HCT116 (cell line): Measurements from ENCODE around the gene IGF2R.

Experiments used
- CEBPB ChIP-seq: IDR thresholded peaks from 2 replicates; pipeline ENCODE4 v1.6.1; 2012; ENCODE audit warnings: low read depth
- JUND ChIP-seq: IDR thresholded peaks from 2 replicates; pipeline ENCODE4 v1.6.1; 2012
- POLR2A ChIP-seq: IDR thresholded peaks from 2 replicates; pipeline ENCODE4 v1.7.0; 2011; ENCODE audit warnings: borderline replicate concordance; ENCODE audit not compliant: insufficient read depth, insufficient read length; ENCODE audit errors: extremely low read depth
- POLR2AphosphoS5 ChIP-seq: IDR thresholded peaks from 2 replicates; pipeline ENCODE4 v1.6.1; 2011; ENCODE audit warnings: mild to moderate bottlenecking, low read depth, low read length, moderate library complexity
- RAD21 ChIP-seq: IDR thresholded peaks from 2 replicates; pipeline ENCODE4 v1.6.1; 2012; ENCODE audit warnings: low read depth, mild to moderate bottlenecking
- SIN3A ChIP-seq: IDR thresholded peaks from 2 replicates; pipeline ENCODE4 v1.6.1; 2012; ENCODE audit warnings: low read depth
- YY1 ChIP-seq: IDR thresholded peaks from 2 replicates; pipeline ENCODE4 v1.6.1; 2011; ENCODE audit warnings: low read length, low read depth, moderate library complexity, mild to moderate bottlenecking; ENCODE audit not compliant: insufficient replicate concordance; ENCODE audit errors: extremely low read depth
- ZNF274 ChIP-seq: fragments of 200-500 bp; sonication (Bioruptor generic); IDR thresholded peaks from 2 replicates; pipeline ENCODE4 v1.6.1; 2014; ENCODE audit warnings: mild to moderate bottlenecking, low read depth, low read length, inconsistent platforms
- TF ChIP-seq, protein P1 (sequence below), 3 experiments: fragments of 200-600 bp in 1 of 3; sonication (generic) in 1 of 3; IDR thresholded peaks in 2 of 3; conservative IDR thresholded peaks in 1 of 3; 2 replicates each; pipeline ENCODE4 v1.5.1; 2012 to 2017; ENCODE audit warnings: low read depth in 2 of 3, low read length in 2 of 3, antibody characterized with exemption in 1 of 3, borderline replicate concordance in 1 of 3, control low read depth in 1 of 3, mild to moderate bottlenecking in 1 of 3, mixed read lengths in 1 of 3, mixed run types in 1 of 3, moderate library complexity in 1 of 3; ENCODE audit not compliant: insufficient read depth in 1 of 3
- TF ChIP-seq, protein P2 (sequence below): IDR thresholded peaks from 2 replicates; pipeline ENCODE4 v1.6.1; 2011; ENCODE audit warnings: mild to moderate bottlenecking, low read length, moderate library complexity; ENCODE audit not compliant: insufficient replicate concordance; ENCODE audit errors: extremely low read depth
- TF ChIP-seq, protein P3 (sequence below): IDR thresholded peaks from 2 replicates; pipeline ENCODE4 v1.6.1; 2012; ENCODE audit warnings: low read depth

DNA sequence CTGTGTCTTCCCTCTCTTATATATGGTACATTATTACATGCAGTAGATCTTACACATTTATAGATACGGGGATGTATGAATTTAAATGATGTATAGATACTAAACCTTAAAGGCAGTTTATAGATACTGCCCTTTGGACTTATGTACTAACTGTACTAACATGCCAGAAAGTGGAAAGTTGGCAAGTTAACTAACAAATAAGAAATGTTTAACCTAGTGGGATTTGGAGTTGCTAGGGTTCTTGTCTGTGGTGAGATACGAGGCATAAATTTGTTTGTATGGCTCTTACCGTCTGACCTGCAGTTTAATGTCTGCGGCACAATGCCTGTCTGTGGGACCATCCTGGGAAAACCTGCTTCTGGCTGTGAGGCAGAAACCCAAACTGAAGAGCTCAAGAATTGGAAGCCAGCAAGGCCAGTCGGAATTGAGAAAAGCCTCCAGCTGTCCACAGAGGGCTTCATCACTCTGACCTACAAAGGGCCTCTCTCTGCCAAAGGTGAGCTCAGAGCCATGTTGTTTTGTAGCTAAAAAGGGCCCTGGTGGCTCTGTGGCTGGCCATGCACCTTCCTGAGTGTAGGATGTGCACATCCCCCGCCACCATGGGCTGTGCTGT is 89.8 kb downstream of the IGF2R start:
- TF ChIP-seq, protein P1, sequence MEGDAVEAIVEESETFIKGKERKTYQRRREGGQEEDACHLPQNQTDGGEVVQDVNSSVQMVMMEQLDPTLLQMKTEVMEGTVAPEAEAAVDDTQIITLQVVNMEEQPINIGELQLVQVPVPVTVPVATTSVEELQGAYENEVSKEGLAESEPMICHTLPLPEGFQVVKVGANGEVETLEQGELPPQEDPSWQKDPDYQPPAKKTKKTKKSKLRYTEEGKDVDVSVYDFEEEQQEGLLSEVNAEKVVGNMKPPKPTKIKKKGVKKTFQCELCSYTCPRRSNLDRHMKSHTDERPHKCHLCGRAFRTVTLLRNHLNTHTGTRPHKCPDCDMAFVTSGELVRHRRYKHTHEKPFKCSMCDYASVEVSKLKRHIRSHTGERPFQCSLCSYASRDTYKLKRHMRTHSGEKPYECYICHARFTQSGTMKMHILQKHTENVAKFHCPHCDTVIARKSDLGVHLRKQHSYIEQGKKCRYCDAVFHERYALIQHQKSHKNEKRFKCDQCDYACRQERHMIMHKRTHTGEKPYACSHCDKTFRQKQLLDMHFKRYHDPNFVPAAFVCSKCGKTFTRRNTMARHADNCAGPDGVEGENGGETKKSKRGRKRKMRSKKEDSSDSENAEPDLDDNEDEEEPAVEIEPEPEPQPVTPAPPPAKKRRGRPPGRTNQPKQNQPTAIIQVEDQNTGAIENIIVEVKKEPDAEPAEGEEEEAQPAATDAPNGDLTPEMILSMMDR (IDR thresholded peaks at IDR 0.05 in 2 of 3, conservative IDR thresholded peaks at IDR 0.05 in 1 of 3; ENCODE audit: borderline replicate concordance in 1 of 3, insufficient read depth in 1 of 3, low read depth in 2 of 3, low read length in 2 of 3): no peak
- no peak for TF ChIP-seq POLR2A
- TF ChIP-seq POLR2AphosphoS5: no peak
- no peak for TF ChIP-seq JUND
- TF ChIP-seq, protein P2, sequence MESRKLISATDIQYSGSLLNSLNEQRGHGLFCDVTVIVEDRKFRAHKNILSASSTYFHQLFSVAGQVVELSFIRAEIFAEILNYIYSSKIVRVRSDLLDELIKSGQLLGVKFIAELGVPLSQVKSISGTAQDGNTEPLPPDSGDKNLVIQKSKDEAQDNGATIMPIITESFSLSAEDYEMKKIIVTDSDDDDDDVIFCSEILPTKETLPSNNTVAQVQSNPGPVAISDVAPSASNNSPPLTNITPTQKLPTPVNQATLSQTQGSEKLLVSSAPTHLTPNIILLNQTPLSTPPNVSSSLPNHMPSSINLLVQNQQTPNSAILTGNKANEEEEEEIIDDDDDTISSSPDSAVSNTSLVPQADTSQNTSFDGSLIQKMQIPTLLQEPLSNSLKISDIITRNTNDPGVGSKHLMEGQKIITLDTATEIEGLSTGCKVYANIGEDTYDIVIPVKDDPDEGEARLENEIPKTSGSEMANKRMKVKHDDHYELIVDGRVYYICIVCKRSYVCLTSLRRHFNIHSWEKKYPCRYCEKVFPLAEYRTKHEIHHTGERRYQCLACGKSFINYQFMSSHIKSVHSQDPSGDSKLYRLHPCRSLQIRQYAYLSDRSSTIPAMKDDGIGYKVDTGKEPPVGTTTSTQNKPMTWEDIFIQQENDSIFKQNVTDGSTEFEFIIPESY: no peak
- TF ChIP-seq CEBPB: no peak
- TF ChIP-seq, protein P3, sequence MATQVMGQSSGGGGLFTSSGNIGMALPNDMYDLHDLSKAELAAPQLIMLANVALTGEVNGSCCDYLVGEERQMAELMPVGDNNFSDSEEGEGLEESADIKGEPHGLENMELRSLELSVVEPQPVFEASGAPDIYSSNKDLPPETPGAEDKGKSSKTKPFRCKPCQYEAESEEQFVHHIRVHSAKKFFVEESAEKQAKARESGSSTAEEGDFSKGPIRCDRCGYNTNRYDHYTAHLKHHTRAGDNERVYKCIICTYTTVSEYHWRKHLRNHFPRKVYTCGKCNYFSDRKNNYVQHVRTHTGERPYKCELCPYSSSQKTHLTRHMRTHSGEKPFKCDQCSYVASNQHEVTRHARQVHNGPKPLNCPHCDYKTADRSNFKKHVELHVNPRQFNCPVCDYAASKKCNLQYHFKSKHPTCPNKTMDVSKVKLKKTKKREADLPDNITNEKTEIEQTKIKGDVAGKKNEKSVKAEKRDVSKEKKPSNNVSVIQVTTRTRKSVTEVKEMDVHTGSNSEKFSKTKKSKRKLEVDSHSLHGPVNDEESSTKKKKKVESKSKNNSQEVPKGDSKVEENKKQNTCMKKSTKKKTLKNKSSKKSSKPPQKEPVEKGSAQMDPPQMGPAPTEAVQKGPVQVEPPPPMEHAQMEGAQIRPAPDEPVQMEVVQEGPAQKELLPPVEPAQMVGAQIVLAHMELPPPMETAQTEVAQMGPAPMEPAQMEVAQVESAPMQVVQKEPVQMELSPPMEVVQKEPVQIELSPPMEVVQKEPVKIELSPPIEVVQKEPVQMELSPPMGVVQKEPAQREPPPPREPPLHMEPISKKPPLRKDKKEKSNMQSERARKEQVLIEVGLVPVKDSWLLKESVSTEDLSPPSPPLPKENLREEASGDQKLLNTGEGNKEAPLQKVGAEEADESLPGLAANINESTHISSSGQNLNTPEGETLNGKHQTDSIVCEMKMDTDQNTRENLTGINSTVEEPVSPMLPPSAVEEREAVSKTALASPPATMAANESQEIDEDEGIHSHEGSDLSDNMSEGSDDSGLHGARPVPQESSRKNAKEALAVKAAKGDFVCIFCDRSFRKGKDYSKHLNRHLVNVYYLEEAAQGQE: no peak
- TF ChIP-seq ZNF274: no peak
- no peak for TF ChIP-seq YY1
- TF ChIP-seq SIN3A: no peak
- TF ChIP-seq RAD21: no peak
